ENCODE measurements around the gene UBA52.

DNA sequence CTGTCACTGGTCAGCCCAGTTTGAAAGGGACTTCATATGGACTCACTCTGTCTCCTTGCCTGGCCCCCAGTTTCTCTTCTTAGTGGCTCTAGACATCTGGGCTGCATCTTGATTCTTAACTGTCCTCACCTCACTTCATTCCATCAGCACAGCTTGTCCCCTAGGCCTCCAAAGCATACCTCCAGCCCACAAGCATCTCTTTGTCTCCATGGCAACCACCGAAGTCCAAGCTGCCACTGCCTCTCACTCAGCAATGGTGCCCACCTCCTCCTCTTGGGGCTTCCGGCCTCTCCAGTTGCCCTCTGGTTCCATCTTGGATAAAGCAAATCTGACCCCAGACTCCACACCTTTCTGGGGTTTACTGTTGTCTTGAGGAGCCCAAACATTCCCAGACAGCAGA lies 55.2 kb downstream of the UBA52 start:
- TF ChIP-seq, protein P1, sequence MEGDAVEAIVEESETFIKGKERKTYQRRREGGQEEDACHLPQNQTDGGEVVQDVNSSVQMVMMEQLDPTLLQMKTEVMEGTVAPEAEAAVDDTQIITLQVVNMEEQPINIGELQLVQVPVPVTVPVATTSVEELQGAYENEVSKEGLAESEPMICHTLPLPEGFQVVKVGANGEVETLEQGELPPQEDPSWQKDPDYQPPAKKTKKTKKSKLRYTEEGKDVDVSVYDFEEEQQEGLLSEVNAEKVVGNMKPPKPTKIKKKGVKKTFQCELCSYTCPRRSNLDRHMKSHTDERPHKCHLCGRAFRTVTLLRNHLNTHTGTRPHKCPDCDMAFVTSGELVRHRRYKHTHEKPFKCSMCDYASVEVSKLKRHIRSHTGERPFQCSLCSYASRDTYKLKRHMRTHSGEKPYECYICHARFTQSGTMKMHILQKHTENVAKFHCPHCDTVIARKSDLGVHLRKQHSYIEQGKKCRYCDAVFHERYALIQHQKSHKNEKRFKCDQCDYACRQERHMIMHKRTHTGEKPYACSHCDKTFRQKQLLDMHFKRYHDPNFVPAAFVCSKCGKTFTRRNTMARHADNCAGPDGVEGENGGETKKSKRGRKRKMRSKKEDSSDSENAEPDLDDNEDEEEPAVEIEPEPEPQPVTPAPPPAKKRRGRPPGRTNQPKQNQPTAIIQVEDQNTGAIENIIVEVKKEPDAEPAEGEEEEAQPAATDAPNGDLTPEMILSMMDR (IDR thresholded peaks at IDR 0.05) = no peak
- no peak for TF ChIP-seq POLR2AphosphoS5 (IDR thresholded peaks at IDR 0.05)

All from gastroesophageal sphincter (tissue), 3 donors.